Activated CD8-positive, alpha-beta memory T cell treated with anti-CD3 and anti-CD28 coated beads, Interleukin-2, amount 10 ng/mL, durations not matched to agents 7 days and 5 days (primary cell): ENCODE measurements around the gene RAB40B. TPM values are rescaled to one million over a fixed set of nuclear protein-coding genes. Genes with fewer than 3 reads are reported as not detected.

Experiments used
- ATAC-seq: fragments of 150-1000 bp; cut with Tn5 transposase; one replicate; pipeline ENCODE4 v1.10.0; 2021; ENCODE audit warnings: moderate library complexity
- CTCF ChIA-PET: fragments of 350-600 bp; sonication (Branson Sonifier 250); formaldehyde crosslinking; loops from one replicate; lab custom pipeline; 2021; ENCODE audit warnings: antibody characterized with exemption; lab: Charles Lee
- DNase-seq: peaks from one replicate; pipeline ENCODE4 v3.0.0-alpha.2; 2020
- H3K27ac Mint-ChIP-seq: one replicate; pipeline ENCODE4 v1.8.0; 2021; ENCODE audit warnings: mild to moderate bottlenecking, mixed read lengths
- H3K27me3 Mint-ChIP-seq: one replicate; pipeline ENCODE4 v1.8.0; 2021; ENCODE audit warnings: mixed read lengths
- H3K36me3 Mint-ChIP-seq: one replicate; pipeline ENCODE4 v1.8.0; 2021; ENCODE audit warnings: mild to moderate bottlenecking, mixed read lengths
- H3K4me1 Mint-ChIP-seq: one replicate; pipeline ENCODE4 v1.8.0; 2021; ENCODE audit warnings: mixed read lengths
- H3K4me3 Mint-ChIP-seq: one replicate; pipeline ENCODE4 v1.8.0; 2021; ENCODE audit warnings: mild to moderate bottlenecking, moderate library complexity, mixed read lengths
- H3K9me3 Mint-ChIP-seq: one replicate; pipeline ENCODE4 v1.8.0; 2022; ENCODE audit warnings: low read depth, mixed read lengths
- total RNA-seq, 2 experiments: library from RNA; stranded (reverse); gene quantifications; one replicate each; pipeline ENCODE4 v1.2.3, GENCODE V29; 2021

Gene RAB40B
- total RNA-seq, 2 experiments from 2014 or later, result 0.47 to 1.4 TPM

- Mint-ChIP-seq H3K27ac (no peak overlapping the region), H3K4me1 (no peaks in the 10 kb centered on the region), H3K27me3 (no peaks in the 10 kb centered on the region), H3K9me3 (peaks cover 6% of the 10 kb centered on the region), H3K36me3 (peaks cover 4% of the 10 kb centered on the region), H3K4me3 (no peak overlapping the region)
- CTCF ChIA-PET, result no interaction called here
- DNase-seq, result no peak
- no peak for ATAC-seq
Observed at GRCh38 chr17:82679586-82680465, 18.7 kb downstream of the RAB40B start.

- H3K4me1 Mint-ChIP-seq, result no peaks in the 10 kb centered on the region
- DNase-seq (no peak), ATAC-seq (no peak)
- H3K27ac Mint-ChIP-seq, result no peak overlapping the region
- H3K4me3 Mint-ChIP-seq, result no peak overlapping the region
- peaks cover 4% of the 10 kb centered on the region for H3K36me3 Mint-ChIP-seq
- CTCF ChIA-PET, result no interaction called here
- no peaks in the 10 kb centered on the region for H3K27me3 Mint-ChIP-seq
- peaks cover 6% of the 10 kb centered on the region for H3K9me3 Mint-ChIP-seq
Observed at GRCh38 chr17:82678265-82678891, 20.1 kb downstream of the RAB40B start.

GRCh38 chr17:82677353-82677925, 21.1 kb downstream of the RAB40B start:
- no peak overlapping the region for H3K27ac Mint-ChIP-seq
- no peak overlapping the region for H3K4me3 Mint-ChIP-seq
- H3K27me3 Mint-ChIP-seq, result no peaks in the 10 kb centered on the region
- DNase-seq (no peak), ATAC-seq (no peak)
- peaks cover 4% of the 10 kb centered on the region for H3K36me3 Mint-ChIP-seq
- CTCF ChIA-PET, result no interaction called here
- H3K9me3 Mint-ChIP-seq, result peaks cover 6% of the 10 kb centered on the region
- no peaks in the 10 kb centered on the region for H3K4me1 Mint-ChIP-seq

DNA sequence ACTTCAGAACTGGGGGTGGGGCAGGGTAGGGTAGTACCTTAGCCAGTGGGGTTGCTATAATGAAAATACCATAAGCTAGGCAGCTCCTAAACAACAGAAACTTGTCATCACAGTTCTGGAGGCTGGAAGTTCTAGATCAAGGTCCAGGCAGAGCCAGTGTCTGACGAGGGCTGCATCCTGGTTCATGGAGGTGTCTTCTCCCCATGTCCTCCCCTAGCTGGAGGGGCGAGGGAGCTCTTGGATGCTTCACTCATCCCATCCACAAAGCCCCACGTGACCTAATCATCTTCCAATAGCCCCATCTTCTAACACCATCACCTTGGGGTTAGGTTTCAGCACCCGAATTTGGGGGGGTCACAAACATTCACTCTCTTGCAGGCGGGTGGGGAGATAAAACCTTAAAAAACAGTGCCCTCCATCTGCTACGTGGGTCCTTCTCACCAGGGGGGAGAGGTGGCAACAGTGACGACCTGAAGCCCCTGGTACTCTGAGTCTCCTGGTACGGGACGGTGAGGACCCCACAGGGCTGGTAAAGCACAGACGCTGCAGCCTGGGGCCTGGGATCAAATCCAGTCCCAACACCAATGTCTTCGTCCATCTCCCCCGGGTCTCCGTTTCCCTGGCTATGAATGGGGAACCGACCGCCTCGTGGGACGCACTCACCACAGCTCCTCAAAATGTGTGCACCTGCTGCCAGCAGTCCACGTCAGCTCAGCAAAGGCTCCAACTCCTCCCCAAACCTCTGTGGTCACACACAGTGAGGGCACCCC, 22.8 kb downstream of the RAB40B start:
- CTCF ChIA-PET, result no interaction called here
- Mint-ChIP-seq H3K36me3 (no peaks in the 10 kb centered on the region), H3K4me3 (no peak overlapping the region), H3K27ac (no peak overlapping the region), H3K4me1 (no peaks in the 10 kb centered on the region), H3K9me3 (peaks cover 4% of the 10 kb centered on the region), H3K27me3 (no peaks in the 10 kb centered on the region)
- no peak for ATAC-seq
- no peak for DNase-seq

DNA sequence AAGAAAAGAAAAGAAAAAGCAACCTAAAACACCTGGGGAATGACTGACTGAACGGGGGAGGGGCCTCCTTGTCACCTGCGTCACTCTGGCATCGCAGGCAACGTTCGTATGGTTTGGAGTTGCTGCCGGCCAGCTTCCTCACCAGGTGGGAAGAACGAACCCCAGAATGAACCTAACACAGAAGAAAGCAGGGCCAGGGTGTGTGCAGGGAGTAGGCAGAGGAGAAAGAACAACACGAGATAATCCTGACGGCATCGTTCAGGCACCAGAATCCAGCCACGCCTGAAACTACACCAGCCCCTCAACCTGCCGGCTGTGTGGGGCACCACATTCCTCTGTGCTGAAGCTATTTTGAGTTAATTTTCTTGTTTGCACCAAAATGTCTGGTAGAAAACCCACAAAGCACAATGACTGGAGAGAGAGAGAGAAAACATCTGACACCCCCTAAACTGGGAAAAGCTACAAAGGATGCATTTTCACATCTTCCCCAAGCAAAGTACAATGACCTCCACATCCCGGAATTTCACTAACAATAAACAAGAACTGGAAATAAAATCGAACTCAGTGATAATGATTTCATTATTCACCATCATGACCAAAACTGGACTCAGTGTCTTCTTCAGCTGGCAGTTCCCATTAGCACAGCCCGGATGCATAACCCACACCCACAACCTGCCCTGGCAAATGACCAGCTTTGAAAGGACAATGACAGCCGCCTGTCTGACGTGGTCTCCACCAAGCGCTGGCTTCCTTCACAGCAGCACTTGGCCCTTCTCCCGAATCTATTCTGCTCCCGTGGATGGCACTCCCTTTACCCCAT, 23.6 kb downstream of the RAB40B start:
- Mint-ChIP-seq H3K27ac (no peak overlapping the region), H3K9me3 (peaks cover 4% of the 10 kb centered on the region), H3K27me3 (no peaks in the 10 kb centered on the region), H3K36me3 (no peaks in the 10 kb centered on the region), H3K4me3 (no peak overlapping the region), H3K4me1 (no peaks in the 10 kb centered on the region)
- CTCF ChIA-PET, result no interaction called here
- no peak for DNase-seq
- ATAC-seq, result no peak

GRCh38 chr17:82670661-82671450, 27.6 kb downstream of the RAB40B start:
- no peaks in the 10 kb centered on the region for H3K36me3 Mint-ChIP-seq
- no peak overlapping the region for H3K4me3 Mint-ChIP-seq
- peaks cover 6% of the 10 kb centered on the region for H3K4me1 Mint-ChIP-seq
- H3K27ac Mint-ChIP-seq, result no peak overlapping the region
- peaks cover 4% of the 10 kb centered on the region for H3K9me3 Mint-ChIP-seq
- no peaks in the 10 kb centered on the region for H3K27me3 Mint-ChIP-seq
- ATAC-seq (no peak), DNase-seq (no peak)
- CTCF ChIA-PET, result interaction anchor here (0.7 kb wide), 1 partner anchor 120 kb away, joined by 3 read pairs; no protein-coding TSS in a partner anchor

DNA sequence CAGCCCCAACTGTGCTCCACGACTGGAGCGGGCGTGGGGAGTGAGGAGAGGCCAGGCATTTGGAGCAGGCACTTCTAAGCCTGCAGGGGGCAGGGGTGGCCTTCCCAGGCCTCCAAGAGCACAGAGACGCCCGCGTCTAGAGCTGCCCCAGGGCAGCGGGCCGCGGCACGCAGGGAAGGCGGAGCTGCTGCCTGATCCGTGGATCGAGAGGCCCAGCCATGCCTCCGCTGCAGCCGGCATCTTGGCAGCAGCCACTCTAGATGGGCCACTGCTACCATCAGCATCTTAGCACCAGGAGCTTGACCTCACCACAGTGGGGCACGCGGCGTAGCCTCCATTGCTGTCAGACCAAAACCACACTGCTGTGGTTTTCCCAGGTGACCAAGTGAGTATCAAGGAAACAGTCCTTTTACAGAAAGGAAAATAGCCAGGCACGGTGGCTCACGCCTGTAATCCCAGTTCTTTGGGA, 29.8 kb downstream of the RAB40B start:
- H3K27me3 Mint-ChIP-seq, result no peaks in the 10 kb centered on the region
- DNase-seq (peak; percentile 55), ATAC-seq (peak; percentile 94)
- H3K27ac Mint-ChIP-seq, result no peak overlapping the region
- H3K4me3 Mint-ChIP-seq, result no peak overlapping the region
- H3K4me1 Mint-ChIP-seq, result peaks cover 6% of the 10 kb centered on the region
- CTCF ChIA-PET, result interaction anchor here (0.7 to 2.2 kb wide), 13 partner anchors 12 to 533 kb away, joined by 3 to 10 read pairs (median 4); partner anchors contain the start of gene FN3KRP
- H3K9me3 Mint-ChIP-seq, result peaks cover 4% of the 10 kb centered on the region
- no peaks in the 10 kb centered on the region for H3K36me3 Mint-ChIP-seq

DNA sequence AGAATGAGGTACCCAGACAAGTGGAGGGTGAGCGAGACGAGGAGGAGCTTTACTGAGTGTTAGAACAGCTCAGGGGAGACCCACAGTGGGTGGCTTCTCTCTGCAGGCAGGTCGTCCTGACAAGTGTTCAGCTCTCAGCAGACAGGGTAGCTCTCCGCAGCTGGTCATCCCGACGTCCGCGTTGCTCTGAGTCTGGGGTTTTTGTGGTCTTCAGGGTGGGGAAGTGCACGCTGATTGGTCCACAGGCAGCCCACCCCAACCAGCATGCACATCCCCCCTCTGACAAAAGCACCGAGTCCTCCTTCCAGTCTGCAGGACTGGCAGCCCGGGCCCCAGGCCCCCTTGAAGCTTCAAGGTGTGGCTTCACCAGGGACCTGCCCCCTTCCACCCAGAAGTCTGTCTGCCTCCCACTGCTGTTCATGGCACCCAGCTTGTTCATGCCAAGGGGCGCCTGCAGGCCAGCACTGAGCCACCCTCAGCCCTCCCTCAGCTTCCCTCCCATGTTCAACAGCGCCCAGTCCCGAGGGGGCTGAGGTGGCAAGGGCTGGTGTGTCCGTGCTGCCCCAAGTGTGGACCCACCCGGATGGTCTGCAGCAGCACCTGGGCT, 30.4 kb downstream of the RAB40B start:
- Mint-ChIP-seq H3K9me3 (peaks cover 4% of the 10 kb centered on the region), H3K27me3 (no peaks in the 10 kb centered on the region), H3K4me3 (no peak overlapping the region), H3K36me3 (no peaks in the 10 kb centered on the region), H3K4me1 (peaks cover 6% of the 10 kb centered on the region), H3K27ac (no peak overlapping the region)
- CTCF ChIA-PET, result interaction anchor here (0.7 to 2.2 kb wide), 10 partner anchors 11 to 251 kb away, joined by 3 to 10 read pairs (median 4); partner anchors contain the start of gene FN3KRP
- no peak for DNase-seq
- no peak for ATAC-seq

DNA sequence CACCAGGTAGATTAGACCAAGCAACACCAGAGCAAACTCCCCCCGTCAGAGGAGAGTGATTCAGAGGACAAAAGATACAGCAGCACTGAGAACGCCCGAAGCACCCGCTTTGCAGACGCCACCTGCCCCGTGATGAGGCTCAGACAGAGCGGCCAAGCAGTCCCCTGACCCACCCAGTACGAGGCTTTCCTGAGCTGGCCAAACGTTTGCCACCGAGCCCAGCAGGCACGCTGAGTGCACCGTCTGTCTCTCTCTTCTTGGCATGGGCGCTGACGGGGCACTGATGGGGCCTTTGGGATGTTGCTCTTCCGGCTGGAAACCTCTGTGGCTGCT, 30.9 kb downstream of the RAB40B start:
- DNase-seq (no peak), ATAC-seq (no peak)
- Mint-ChIP-seq H3K27ac (no peak overlapping the region), H3K4me1 (peaks cover 6% of the 10 kb centered on the region), H3K4me3 (no peak overlapping the region), H3K9me3 (peaks cover 4% of the 10 kb centered on the region), H3K36me3 (no peaks in the 10 kb centered on the region), H3K27me3 (no peaks in the 10 kb centered on the region)
- CTCF ChIA-PET, result interaction anchor here (1.0 to 2.2 kb wide), 3 partner anchors 19 to 108 kb away, joined by 3 to 10 read pairs (median 5); no protein-coding TSS in a partner anchor

- peaks cover 6% of the 10 kb centered on the region for H3K4me1 Mint-ChIP-seq
- H3K27me3 Mint-ChIP-seq, result no peaks in the 10 kb centered on the region
- no peaks in the 10 kb centered on the region for H3K36me3 Mint-ChIP-seq
- DNase-seq (no peak), ATAC-seq (no peak)
- no peak overlapping the region for H3K27ac Mint-ChIP-seq
- peaks cover 2% of the 10 kb centered on the region for H3K9me3 Mint-ChIP-seq
- CTCF ChIA-PET, result interaction anchor here (1.0 kb wide), 1 partner anchor 19 kb away, joined by 3 read pairs; no protein-coding TSS in a partner anchor
- H3K4me3 Mint-ChIP-seq, result no peak overlapping the region
Observed at GRCh38 chr17:82666931-82667667, 31.4 kb downstream of the RAB40B start.

GRCh38 chr17:82665891-82666290, 32.6 kb downstream of the RAB40B start:
- no peak overlapping the region for H3K27ac Mint-ChIP-seq
- CTCF ChIA-PET, result no interaction called here
- DNase-seq, result no peak
- H3K27me3 Mint-ChIP-seq, result no peaks in the 10 kb centered on the region
- H3K4me3 Mint-ChIP-seq, result no peak overlapping the region
- no peaks in the 10 kb centered on the region for H3K36me3 Mint-ChIP-seq
- ATAC-seq, result no peak
- no peaks in the 10 kb centered on the region for H3K9me3 Mint-ChIP-seq
- peaks cover 6% of the 10 kb centered on the region for H3K4me1 Mint-ChIP-seq
